Gastrocnemius medialis (tissue), 4 donors: Measurements from ENCODE around the gene EMILIN2.

Experiments used
- CTCF ChIP-seq, 5 experiments: fragments of 450-650 bp in 3 of 5; fragments of 200-600 bp in 2 of 5; sonication (generic) in 2 of 5; IDR thresholded peaks in 4 of 5; conservative IDR thresholded peaks in 1 of 5; 1 replicate in 4 of 5; 2 replicates in 1 of 5; pipeline ENCODE4 v1.5.1; 2016 to 2019; ENCODE audit warnings: antibody characterized with exemption in 5 of 5, mild to moderate bottlenecking in 3 of 5, moderate library complexity in 3 of 5
- POLR2A ChIP-seq, 2 donors: fragments of 450-650 bp; IDR thresholded peaks; one replicate each; pipeline ENCODE4 v1.6.1; 2017; ENCODE audit warnings: antibody characterized with exemption in 2 of 2, mild to moderate bottlenecking in 2 of 2, moderate library complexity in 2 of 2

GRCh38 chr18:2823202-2823601 lies 23.6 kb upstream of the EMILIN2 start:
- TF ChIP-seq CTCF (IDR thresholded peaks at IDR 0.05 in 4 of 5, conservative IDR thresholded peaks at IDR 0.05 in 1 of 5) (no peak), POLR2A (IDR thresholded peaks at IDR 0.05) (no peak)
